Limb (tissue), 2 donors: Measurements from ENCODE around the gene POTEJ.
"Not testable (repeated sequence)": the region's sequence is repeated elsewhere in the genome, so short reads cannot be mapped to it uniquely, and the experiment has no call there.

Experiments
- DNase-seq, 2 donors: peaks; one replicate each; pipeline ENCODE4 v3.0.0-alpha.2; 2016; ENCODE audit errors: extremely low spot score in 2 of 2

The POTEJ gene

DNA sequence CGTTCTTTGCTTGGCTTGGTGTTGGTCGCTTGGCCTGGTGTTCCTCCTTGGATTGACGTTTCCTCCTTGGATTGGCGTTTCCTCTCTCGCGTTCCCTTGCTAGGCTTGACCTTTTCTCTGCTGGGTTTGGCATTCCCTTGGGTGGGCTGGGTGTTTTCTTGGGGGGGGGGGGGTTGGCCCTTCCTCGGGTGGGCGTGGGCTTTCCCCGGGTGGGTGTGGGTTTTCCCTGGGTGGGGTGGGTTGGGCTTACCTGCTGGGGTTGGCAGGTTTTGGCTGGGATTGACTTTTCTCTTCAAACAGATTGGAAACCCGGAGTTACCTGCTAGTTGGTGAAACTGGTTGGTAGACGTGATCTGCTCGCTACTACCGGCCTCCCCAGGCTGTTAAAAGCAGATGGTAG is at the start of gene POTEJ:
TSS of gene POTEJ (plus strand) at position 301 of the 400 bp plus-strand sequence. CDS start at position 394, 93 bp downstream.
- not testable (repeated sequence) for DNase-seq

DNA sequence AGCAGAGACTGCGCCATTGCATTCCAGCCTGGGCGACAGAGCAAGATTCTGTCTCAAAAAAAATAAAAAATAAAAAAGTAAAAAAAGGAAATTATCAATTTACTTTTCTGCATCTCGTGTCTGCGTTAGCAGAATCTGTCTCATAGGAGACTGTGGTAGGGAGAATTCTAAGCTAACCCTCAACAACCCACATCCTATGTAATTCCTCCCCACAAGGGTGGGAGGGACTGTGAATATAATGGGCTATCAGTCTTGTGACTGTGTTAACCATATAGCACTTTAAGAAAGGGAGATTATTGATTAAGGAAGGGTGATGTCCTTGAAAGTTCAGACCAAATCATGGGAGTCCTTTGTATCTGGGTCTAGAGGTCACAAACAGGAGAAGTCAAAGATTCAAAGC is 45.1 kb upstream of the POTEJ start:
- not testable (repeated sequence) for DNase-seq

DNA sequence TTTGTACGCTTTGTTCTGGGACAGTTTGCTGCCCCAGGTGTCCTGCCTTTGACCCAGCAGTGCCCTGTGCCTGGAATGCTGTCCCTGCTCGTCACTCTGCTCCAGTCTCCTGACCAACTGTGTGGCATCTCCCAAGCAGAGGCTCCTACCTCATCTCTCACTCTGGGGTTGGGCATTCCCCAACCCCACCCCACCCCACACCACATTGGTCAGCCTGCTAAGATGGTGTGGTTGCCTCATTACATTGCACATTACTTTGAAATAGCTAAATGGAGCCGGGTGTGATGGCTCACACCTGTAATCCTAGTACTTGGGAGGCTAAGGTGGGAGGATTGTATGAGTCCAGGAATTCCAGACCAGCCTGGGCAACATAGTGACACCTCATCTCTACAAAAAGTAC is 39.3 kb upstream of the POTEJ start:
- DNase-seq, result not testable (repeated sequence)

DNA sequence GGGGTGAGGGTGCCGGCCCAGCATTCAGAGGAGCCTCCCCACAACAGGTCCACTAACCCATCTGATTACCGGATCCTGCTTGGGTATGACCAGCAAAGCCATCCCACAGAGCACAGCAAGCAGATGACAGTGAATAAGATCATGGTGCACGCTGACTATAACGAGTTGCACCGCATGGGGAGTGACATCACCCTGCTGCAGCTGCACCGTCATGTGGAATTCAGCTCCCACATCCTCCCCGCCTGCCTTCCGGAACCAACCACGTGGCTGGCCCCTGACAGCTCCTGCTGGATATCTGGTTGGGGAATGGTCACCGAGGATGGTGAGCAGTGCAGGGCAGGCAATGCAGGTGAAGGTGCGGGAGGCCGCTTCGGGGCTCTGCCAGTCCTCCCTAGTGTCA is 37.0 kb upstream of the POTEJ start:
- DNase-seq, result not testable (repeated sequence)

DNA sequence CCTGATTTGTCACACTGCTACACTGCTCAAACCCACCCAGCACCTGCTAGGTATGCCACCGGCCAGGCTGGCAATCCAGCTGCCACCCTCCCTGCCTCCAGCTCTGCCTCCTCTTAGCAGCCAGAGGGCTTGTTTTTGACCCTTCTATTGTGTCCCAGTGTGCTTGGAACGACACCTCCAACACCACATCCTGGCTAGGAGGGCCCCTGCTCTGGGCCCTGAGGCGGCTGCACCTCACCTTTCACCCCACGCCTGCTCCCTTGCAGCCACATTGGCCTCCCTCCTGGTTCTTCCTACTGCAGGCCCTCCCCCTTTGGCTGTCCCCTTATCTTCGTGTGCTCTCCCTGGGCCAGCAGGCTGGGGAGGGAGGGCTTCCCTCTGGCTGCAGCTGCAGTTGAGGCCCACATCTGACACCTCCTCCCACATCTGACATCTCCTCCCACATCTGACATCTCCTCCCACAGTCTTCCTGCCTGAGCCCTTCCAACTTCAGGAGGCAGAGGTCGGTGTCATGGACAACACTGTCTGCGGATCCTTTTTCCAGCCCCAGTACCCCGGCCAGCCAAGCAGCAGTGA is 34.9 kb upstream of the POTEJ start:
- not testable (repeated sequence) for DNase-seq

DNA sequence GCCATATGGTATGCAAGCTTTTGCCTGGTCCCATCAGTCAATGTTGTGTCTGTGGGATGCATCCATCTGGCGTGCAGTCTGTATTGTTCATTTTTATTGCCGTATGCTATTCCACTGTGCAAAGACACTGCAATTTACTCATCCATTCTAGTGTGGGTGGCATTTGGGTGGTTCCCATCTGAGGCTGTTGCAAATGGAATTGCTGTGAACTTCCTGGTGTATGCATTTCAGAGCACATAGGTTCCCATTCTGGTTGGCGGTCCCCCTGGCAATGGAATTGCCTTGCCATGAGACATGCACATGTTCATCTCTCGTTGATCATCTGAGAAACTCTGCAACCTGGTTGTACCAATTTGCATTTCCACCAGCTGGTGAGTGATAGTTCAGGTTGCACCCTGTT is 33.7 kb upstream of the POTEJ start:
- not testable (repeated sequence) for DNase-seq

DNA sequence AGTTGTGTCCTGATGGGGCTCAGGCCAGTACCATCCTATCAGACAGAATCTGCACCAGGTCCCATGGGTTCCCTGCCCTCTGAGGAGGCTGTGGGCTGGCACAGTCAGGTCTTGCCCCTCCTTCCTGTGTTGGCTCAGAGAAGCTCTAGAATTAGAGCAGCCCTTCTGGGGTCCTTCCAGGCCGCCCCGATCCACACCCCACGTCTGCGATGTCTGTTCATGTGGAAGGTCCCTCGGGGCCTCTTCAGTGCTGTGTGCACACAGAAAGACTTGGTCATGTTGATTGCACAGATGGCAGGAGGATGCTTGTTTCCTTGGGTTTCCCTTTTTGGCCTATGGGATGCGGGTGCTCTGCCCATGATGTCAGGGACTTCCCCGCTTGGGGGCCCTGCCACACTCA is 32.1 kb upstream of the POTEJ start:
- DNase-seq, result not testable (repeated sequence)

DNA sequence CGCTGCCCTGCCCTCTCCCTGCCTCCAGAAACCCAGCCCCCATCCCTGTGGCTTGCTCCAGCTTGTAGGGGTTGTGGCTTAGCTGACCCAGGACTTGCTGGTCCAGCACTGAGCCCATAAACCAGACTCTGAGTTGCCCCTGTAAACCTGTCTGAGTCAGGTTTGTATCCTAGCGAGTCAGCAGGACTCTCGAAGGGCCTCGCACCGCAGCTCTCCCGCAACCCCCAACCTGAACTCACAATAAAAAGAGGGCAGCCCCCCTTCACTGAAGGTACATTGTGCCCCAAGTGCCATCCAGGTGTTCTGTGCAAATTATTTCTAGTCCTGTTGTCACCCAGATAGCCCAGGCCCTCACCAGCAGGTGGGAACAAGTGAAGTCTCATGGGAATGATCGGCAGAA is 29.7 kb upstream of the POTEJ start:
- DNase-seq, result not testable (repeated sequence)

DNA sequence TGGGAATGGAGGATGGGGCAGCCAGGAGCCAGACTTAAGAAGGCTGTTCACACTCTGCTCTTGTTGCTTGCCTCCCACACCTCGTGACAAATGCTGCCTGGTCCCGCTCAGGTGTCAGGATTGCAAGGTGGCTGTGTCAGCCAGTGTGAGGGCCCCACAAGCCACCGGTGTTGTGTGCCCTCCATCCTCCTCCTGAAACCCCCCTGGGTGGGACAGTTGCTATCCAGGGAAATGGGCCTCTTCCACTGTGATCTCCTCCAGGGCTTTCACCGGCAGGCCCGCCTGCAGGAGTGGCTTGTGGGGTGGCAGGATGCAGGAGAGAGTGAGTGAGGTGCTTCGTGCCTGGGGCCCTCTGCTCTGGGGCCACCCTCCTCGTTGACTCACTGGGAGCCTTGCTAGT is 28.3 kb upstream of the POTEJ start:
- DNase-seq, result not testable (repeated sequence)

DNA sequence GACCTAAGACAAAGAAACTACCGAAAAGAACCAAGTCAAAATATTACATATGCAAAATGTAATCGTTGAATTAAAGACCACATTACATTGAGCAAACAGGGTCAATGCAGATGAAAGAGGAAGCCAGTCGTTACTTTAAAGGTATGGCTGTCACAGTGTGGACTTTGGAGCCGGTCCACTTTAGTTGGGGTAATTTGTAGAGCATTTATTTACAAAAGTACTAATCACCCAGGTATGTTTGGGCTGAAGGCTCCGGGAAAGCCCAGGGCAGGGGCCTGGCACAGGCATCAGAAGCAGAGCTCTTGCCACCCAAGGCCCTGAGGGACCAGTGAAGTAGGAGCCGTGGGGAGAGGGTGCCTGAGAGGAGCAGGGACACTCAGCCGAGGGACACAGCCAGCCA is 27.7 kb upstream of the POTEJ start:
- not testable (repeated sequence) for DNase-seq

DNA sequence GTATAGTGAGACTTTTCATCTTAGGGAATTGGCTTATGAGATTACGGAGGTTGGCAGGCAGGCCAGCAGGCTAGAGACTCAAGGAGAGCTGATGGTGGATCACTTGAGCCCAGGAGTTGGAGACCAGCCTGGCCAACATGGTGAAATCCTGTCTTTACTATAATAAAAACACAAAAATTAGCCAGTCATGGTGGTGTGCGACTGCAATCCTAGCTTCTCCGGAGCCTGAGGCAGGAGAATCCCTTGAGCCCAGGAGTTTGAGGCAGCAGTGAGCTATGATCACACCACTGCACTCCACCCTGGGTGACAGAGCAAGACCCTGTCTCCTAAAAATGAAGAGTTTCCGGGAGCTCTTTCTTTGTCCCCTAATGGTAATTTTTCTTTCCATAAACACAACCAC is 26.5 kb upstream of the POTEJ start:
- DNase-seq, result not testable (repeated sequence)

DNA sequence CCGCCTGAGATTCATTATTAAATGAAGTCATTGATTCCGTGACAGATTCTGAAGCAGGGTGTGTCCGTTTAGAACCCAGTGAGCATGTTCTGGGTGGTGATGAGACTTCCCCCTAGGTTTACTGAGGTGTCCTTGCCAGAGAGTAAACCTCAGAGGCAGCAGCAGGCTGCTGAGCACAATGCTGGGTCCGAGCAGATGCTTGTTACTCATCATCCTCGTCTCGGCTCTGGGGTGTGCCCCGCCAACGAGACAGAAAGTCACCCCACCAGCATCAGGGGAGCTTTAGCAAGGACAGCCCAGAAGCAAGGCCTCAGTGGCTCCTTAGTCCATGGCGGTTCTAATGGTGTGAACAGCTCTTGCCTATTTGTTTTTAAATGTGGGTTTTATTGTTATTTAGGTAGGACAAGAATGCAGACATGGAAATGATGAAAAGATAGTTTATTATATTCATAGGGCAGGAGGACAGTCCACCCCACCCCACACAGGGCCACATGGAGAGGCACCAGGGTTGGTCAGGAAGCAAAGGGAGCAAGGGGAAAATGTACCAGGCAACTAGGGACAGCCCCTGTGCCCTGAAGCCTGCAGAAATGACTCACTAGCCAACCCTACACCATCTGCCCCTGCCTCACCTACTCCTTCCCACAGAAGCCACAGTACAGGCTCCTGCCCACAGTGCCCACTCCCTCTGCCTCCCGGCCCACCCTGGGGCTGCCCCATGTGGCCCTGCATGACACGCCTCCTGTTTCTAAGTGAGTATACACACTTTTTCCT is 22.4 kb upstream of the POTEJ start:
- DNase-seq, result not testable (repeated sequence)

DNA sequence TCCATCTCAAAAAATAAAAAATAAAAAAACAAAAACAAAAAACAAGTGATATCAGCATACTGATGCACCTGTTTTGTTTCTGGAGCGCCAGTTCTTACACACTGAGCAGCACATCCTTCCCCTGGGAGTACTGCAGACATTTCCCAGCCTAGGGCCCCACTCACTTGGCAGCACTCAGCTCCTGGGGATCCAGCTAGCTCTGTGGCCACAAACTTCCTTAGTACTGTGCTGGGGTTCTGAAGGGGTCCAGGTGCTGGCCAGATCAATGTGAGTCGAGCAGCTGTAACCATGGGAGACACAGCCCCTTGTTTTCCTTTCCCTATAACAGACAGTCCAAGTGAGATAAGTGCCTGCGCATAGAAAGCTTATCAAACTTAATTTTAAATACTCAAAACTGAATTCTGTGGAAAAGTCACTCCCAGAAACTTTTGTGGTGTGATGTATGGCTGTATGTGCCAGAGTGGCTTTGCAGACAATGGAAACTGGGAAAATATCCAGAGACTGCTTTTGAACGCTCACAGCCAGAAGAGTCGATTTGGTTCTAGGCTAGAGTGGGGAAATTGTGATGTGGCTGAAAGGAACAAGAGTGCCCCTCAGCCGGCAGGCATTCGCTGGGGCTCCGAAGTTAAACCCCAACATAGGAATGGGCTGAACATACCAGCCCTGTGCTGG is 20.9 kb upstream of the POTEJ start:
- not testable (repeated sequence) for DNase-seq

DNA sequence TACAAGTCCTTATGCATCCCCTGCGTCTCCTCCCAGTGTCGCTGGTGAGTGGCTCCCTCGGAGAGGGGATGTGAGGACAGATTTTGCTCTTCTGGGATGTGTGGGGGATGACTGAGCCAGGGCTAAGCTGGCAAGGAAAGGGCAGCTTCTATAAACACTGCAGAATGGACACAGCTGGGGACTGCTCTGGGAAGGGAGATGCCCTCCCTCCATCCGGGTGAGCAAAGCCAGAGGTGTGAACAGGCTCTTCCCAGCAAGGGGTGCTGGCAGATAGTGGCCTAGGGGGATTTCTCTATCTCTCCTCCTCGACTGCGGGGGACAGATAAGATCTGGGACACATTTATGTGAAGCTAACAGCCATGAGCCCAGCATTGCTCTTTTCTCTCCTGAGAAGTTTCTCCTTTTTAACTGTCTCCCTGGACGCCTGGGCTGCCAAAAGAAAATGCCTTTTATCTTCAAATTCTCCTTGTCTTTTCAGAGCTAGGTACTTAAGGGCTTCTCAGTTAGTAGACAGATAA is 20.3 kb upstream of the POTEJ start:
- DNase-seq, result not testable (repeated sequence)

DNA sequence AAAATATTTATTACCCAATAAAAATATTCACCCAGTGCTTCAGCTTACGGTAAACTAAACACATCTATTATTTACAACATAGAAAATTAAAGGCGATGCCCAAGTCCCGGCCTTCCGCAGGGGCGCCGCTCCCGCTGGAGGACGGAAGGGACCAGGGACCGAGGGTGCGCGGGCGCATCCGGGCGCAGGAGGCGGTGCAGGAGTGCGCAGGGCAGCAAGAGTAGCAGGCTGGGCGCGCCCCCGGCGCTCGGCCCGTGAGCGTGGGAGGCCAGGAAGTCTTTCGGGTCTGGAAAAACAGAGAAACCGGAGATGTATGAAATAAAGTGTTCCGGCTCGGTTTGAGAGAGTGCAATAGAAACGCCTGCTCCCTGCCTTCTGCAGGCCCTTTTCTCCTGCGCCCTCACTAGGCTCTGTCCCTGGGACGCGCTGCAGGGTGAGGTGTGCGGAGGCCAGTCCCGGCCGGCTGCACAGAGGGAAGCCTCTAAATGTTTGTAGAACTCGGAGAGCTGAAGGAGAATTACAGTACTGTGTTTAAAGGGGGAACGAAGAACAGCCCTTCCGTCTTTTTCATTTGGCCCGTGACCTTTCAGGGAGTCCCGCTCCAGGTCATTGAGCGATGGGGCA is 18.3 kb upstream of the POTEJ start:
- not testable (repeated sequence) for DNase-seq

DNA sequence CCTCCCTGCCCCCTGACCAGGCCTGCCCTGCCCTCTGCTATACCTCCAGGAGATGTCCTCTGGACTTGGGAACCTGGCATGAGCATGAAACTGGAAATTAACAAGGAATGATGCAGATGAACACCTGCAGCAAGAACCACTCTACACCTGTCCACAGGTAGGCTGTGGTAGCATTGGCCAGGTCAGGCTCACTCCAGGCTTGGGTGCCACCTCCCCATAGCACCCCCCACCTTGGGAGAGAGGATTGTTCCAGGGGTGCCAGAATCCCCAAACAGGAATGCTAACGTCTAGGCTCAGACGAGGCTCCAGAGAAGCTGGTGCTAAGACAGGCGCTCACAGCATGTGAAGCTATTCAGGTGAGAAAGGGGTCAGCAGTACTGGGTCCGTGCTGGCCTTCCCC is 17.2 kb upstream of the POTEJ start:
- DNase-seq, result peak in 1 of 2 donors; percentile 16

DNA sequence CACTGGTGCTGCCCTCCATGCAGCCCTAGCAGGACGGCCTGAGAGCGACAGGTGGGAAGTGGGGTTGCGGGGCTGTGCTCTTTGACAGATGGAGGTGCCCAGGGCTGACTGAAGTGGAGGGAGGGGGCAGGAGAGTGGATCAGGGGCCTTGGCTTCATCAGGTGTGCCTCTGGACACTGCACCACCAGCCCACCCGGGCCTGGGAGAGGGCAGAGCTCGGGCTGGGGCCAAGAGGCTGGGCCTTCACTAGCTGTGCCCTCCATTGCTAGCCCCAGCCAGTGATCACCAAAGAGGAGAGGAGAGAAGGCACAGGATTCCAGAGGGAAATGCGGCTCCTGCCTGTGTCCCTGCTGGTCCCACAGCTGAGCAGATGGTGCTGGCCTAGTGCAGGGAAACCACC is 14.5 kb upstream of the POTEJ start:
- DNase-seq, result not testable (repeated sequence)

DNA sequence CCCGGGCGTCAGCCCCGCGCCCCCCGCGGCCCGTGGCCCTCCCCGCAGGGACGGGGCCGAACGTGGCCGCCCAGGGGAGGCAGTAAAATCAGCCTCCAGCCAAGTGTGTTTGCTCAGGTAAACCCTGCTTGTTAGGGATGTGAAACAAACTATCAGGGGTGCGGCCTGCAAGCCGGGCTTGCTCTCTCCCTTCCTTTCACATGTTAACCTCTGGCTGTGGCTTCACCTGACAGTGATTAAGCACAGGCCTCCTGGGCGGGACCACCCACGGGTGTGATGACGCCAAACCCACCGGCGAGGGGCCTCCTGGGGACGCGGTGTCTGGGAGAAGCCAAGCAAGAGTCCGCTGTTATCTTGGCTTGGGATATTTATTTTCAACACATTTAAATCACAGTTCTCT is 13.2 kb upstream of the POTEJ start:
- not testable (repeated sequence) for DNase-seq

DNA sequence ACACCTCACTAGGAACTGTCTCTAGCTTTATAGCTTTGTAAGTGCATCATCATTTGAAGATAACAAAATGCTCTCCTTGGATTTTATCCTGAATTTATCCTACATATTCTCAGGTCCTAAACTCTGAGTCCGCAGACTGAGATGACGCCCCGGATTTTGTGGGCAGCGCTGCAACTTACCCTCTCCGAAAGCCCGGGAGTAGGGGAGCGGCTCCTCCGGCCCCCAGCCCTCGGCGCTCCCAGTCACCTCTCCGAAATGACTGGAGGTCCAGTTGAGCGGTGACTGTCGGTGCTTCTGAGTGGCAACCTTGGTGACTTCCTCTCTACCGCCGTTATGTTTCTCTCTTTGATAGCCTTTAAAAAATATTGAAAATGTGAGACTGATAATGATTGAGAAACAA is 12.8 kb upstream of the POTEJ start:
- not testable (repeated sequence) for DNase-seq

DNA sequence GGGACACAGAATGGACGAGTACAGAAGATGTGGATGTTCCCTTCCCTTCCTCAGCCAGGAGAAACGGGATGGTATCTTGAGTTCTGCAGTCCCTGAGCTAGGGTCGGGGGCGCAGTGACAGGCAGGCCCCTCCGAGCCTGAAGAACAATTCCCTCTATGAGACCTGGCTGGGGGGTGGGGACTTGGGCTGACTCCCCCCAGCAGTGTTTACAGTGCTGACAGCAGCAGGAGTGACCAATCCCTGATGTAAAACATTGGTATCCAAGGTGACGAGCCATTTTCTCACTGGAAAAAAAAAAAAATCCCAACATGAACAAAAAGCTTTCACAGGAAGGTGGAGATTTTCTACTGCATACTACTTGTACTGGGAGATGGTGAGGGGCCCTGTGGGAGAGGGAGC is 11.8 kb upstream of the POTEJ start, which contains the start of gene CFC1:
TSS of gene CFC1 (minus strand) at position 183 of the 400 bp plus-strand sequence. CDS start 288 bp downstream, outside the sequence.
- DNase-seq, result not testable (repeated sequence)

DNA sequence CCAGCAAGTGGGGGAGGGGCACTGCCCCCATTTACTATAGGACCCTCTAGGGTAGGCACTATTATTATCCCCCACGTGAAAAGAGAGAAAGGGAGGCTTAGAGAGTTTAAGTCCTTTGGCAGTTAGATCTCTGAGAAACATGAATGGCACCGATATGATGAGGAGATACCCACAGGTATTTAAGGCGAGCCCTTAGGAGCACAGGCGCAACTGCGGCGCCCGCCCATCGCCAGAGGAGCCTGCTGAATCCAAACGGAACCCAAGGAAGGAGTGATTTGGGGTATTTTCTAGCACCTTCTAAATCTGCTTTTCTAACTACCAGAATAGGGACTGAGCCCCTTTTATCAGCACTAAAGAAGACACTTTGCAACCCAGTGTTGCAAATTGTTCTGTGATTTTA is 11.3 kb upstream of the POTEJ start:
- DNase-seq, result not testable (repeated sequence)
